HG03558 (cell line): ENCODE measurements around the gene FSTL4.

Experiments used
- ATAC-seq: cut with Tn5 transposase; IDR thresholded peaks from one replicate; pipeline ENCODE4 v1.9.1; 2021; ENCODE audit warnings: moderate number of reproducible peaks; ENCODE audit not compliant: unreplicated experiment; ENCODE audit errors: extremely low read depth

The FSTL4 gene

DNA sequence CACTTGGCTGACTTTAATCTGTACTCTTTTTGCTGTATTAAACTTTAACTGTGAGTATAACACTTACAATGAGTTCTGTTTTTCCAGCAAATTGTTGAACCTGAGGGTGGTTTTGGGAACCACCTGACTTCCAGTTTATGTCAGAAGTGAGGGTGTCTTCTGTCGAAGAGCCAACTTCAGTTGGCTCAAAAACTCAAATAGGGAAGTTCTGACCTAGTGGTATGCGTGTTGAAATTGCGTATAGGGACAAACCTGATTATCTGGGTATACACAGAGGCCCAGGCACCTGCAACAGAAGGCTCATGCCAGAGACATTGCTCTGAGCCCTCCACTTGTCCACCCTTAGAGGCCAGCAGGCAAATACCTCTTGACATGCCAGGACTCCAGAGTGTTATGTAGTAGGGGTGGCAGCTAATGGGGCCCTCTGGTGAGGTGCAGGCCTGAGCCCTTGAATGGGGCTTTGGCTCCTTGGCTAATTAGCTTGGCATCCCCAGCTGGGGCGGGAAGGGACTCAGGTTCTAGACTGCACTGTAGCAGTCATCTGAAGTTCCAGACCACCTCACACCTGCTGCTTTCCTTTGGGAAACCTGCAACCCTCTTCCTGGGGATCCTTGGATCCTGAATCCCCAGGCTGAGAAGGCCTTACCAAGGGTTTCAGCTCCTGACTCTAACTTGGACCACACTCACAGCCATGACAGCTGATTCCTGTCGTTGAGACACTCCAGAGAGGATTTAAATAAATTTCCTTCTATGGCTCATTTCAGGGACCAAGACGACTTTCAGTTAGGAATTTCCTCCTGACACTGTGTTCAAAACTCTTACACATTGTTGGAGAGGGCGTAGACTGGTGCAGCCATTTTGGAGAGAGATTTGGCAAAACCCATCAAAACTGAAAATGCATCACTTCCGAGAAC is 370.9 kb downstream of the FSTL4 start:
- ATAC-seq, result no peak

DNA sequence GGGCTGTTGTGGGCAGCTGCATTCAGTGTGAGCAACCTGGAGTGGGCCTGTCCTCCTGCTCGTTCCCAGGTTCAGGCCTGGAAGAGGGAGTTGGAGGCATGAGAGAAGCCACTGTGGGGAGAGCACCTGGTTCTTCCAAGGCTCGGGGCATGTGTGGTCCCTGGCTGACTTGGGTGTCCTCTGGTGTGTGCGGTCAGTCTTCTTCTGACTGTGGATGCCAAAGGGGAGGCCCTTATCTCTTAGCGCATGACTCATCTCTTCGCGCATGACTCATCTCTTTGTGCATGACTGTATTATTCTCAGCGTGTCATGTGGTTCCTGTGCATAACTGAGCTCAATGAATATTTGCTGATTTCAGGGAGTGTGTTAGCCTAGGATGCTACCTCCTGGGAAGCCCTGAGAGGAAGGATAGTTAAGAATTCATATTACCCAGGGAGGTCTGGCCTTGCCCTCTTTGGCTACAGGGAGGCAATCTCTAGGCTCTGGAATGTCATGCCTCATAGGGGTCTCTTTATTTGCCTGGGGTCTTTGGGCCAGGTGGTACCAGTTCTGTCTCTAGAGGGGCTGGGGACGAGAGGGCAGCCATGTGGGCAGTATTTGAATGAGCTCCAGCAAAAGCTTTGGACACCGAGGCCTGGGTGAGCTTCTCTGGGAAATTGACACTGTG is 371.8 kb downstream of the FSTL4 start:
- ATAC-seq, result peak; percentile 32

DNA sequence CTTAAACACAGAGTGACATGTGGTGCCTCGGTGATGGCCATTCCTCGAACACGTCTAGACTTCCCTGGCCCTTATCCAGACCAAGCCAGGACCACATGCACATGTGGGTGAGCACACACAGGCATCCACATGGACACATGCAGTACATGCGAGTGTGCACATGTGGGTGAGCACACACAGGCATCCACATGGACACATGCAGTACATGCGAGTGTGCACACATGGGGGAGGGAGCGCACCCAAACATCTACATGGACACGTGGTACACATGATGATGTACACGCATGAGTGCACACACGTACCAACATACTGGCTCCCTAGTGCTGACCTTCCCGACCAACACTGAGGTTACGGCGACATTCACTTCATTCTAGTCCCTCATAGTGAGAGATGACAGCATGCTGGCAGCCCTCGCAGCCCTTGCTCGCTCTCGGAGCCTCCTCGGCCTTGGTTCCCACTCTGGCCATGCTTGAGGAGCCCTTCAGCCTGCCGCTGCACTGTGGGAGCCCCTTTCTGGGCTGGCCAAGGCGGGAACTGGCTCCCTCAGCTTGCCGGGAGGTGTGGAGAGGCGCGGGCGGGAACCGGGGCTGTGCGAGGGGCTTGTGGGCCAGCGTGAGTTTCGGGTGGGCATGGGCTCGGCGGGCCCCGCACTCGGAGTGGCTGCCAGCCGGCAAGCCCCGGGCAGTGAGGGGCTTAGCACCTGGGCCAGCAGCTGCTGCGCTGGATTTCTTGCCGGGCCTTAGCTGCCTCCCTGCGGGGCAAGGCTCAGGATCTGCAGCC is 373.7 kb downstream of the FSTL4 start:
- no peak for ATAC-seq

DNA sequence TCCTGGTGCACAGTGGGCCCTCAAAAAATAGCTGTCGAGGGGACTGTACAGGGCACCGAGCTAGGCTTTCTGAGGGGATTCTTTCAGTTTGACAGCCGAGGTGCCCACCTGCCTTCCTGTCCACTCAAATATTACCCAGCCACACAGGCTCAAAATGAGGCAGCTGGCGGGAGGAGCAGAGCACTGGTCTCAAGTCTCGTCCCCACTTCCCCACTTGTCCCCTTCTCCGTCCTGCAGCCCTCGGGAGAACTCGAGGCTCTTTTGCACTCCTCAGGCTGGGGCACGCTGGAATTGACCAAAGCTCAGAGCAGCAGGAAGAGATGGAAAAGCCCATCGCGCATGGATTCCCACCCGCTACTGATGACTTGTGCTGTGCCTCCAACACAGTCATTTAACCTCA is 375.4 kb downstream of the FSTL4 start:
- ATAC-seq, result no peak

DNA sequence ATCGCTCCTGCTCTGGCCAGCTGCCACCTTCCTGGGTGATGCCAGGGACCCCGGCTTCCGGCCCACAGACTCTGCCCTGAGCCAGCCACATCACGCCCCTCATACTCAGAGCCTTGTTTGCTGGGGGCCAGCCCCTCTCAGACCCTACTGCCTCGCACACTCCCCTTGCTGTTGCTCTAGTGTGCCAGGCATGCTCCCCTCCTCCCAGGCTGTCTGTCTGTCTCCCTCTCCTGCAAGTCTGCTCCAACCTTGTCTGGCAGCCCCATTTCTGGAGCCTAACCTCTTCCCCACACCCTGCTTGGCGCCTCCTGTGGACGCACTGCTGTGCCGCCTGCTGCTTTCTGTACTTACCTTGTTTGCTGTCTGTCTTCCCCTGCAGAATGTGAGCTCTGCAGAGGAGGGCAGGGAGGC is 375.8 kb downstream of the FSTL4 start:
- no peak for ATAC-seq

GRCh38 chr5:133235696-133236426 is 376.5 kb downstream of the FSTL4 start:
- no peak for ATAC-seq

- ATAC-seq, result no peak
These were observed 377.4 kb downstream of the FSTL4 start for GRCh38 chr5:133234911-133235310.

GRCh38 chr5:133234273-133234672 is 378.1 kb downstream of the FSTL4 start:
- no peak for ATAC-seq

- ATAC-seq, result no peak
These were observed 378.7 kb downstream of the FSTL4 start for GRCh38 chr5:133233616-133234015.

- ATAC-seq, result no peak
These were observed 379.4 kb downstream of the FSTL4 start for GRCh38 chr5:133232911-133233310.

- no peak for ATAC-seq
These were observed 379.9 kb downstream of the FSTL4 start for GRCh38 chr5:133232435-133232834.

GRCh38 chr5:133232011-133232410 is 380.3 kb downstream of the FSTL4 start:
- ATAC-seq, result no peak

- no peak for ATAC-seq
These were observed 381.3 kb downstream of the FSTL4 start for GRCh38 chr5:133230823-133231578.

DNA sequence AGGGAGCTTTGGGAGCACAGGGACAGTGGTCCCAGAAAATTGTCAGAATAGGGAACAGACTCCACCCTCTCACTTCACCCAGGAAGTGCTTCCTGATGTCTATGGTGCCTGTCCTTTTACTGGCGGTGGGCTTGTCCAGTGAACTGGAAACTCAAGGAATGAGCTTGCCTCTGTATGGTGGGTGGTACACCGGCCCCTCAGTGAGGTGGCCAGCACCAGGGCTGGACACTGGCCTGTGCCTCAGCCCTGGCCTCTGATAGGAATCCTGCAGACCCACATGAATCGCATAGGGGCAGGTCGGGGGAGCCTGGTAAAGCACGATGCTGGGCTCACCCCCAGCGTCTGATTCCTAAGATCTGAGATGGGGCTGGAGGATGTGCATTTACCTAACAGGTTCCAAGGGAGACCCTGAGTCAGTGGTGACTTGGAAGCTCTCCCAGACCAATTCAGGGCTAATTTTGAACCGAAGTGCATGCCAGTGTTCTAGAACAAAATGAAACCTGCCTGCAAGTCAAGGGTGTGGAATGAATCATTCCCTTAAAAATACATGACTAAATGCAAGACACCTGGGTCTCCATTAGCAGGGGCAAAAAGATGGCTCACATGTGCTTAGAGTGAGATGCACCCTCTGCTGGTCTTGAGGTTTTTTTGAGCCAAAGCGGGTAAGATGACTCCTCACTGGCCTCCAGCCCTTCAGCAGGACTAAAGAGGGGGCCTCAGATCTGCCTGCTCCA is 382.2 kb downstream of the FSTL4 start:
- ATAC-seq, result no peak

- no peak for ATAC-seq
These were observed 384.0 kb downstream of the FSTL4 start for GRCh38 chr5:133228316-133228715.

DNA sequence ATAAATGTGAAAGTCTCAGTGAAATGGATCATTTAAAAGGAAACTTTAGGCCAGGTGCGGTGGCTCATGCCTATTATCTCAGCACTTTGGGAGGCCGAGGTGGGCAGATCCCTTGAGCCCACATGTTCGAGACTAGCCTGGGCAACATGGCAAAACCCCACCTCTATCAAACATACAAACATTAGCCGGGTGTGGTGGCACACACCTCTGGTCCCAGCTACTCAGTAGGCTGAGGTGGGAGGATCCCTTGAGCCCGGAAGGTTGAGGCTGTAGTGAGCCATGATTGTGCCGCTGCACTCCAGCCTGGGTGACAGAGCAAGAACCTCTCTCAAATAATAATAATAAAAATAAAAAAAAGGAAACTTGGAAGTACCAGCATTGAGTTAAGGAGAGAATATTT is 384.4 kb downstream of the FSTL4 start:
- no peak for ATAC-seq

GRCh38 chr5:133227082-133227481 is 385.3 kb downstream of the FSTL4 start:
- no peak for ATAC-seq

GRCh38 chr5:133226186-133226585 is 386.2 kb downstream of the FSTL4 start:
- no peak for ATAC-seq

DNA sequence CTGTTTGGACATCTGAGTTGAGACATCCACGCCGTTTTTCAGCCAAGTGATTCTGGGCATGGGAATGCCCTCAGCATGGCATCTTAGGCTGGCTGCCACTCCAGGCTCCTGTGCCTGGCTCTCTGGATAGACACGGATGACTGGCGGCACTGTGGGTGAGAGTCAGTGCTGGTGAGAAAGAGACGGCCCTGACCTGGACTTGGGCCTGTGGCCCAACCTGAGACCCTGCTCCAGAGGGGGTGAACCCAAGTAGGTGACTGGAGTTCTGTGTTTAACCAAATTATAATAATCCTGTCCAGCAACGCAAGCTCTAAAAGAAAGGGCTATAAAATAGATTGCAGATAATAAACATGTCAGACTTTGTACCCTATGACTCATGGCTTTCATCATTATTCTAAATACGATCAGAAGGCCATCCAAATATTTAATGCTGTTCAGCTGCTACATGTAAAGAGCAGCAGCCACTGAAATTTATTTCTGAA is 386.6 kb downstream of the FSTL4 start:
- ATAC-seq, result no peak
